CD4-positive, alpha-beta T cell treated with Interleukin-10 for 1 hour (primary cell): ENCODE measurements around the gene RBMS3.
"Not testable (repeated sequence)": the region's sequence is repeated elsewhere in the genome, so short reads cannot be mapped to it uniquely, and the experiment has no call there.

Experiments
- DNase-seq: peaks from one replicate; pipeline ENCODE4 v3.0.0-alpha.2; 2020

Gene RBMS3

DNA sequence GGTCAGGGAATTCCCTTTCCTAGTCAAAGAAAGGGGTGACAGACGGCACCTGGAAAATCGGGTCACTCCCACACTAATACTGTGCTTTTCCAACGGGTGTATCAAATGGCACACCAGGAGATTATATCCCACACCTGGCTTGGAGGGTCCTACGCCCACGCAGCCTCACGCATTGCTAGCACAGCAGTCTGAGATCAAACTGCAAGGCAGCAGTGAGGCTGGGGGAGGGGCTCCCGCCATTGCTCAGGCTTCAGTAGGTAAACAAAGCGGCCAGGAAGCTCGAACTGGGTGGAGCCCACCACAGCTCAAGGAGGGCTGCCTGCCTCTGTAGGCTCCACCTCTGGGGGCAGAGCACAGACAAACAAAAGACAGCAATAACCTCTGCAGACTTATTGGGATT lies 769.2 kb downstream of the RBMS3 start:
- not testable (repeated sequence) for DNase-seq

DNA sequence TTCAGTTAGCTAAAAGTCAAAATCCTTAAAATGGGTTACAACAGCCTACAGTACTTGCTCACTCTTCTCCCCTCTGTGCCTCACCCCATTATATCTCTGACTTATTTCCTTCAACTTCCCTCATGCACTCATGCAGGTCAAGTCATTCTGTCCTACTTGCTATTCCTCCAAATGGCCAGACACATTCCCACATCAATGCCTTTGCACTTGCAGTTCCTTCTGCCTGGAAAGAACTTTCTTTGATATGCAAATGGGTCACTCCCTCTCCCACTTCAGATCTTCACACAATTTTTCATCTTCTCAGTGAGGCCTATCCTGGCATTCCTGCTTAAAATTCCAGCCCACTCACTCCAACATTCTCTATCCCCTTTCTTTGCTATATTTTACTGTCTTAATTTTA lies 778.4 kb downstream of the RBMS3 start:
- no peak for DNase-seq
